ENCODE data around the gene RAB3IL1. TPM values are rescaled to one million over a fixed set of nuclear protein-coding genes. Genes with fewer than 3 reads are reported as not detected.

Gene RAB3IL1
- total and polyA plus RNA-seq, 2 of the 13 experiments (the other 11 are each of a cell fraction or from before 2014, with no cell fraction given): 1.2 to 2.0 TPM

- Histone ChIP-seq H2AFZ (ENCODE audit: low read length) (no peak overlapping the region), H3K9ac (ENCODE audit: insufficient read depth, low read depth, low read length) (no peak overlapping the region), H3K79me2 (ENCODE audit: insufficient read depth, low read length) (no peaks in the 10 kb centered on the region), H3K27me3 (ENCODE audit: control insufficient read depth in 1 of 2, insufficient read depth in 2 of 2, low read length in 2 of 2) (no peaks in the 10 kb centered on the region), H4K20me1 (ENCODE audit: insufficient read depth, low read length) (no peaks in the 10 kb centered on the region), H3K4me1 (ENCODE audit: insufficient read depth, low read length) (peaks cover 11% of the 10 kb centered on the region; the same call in 1 of the 2 replicates), H3K9me3 (ENCODE audit: low read length) (no peaks in the 10 kb centered on the region), H3K4me3 (replicated peaks in 1 of 3; ENCODE audit: insufficient read depth in 1 of 3, low read depth in 2 of 3, low read length in 3 of 3) (no peak overlapping the region), H3K27ac (ENCODE audit: extremely low read length, insufficient read depth, low read length) (no peak overlapping the region), H3K4me2 (ENCODE audit: low read depth, low read length) (no peak overlapping the region), H3K36me3 (replicated peaks in 1 of 2; ENCODE audit: control insufficient read depth in 1 of 2, insufficient read depth in 2 of 2, low read length in 2 of 2) (peaks cover 3 to 46% of the 10 kb centered on the region in 2 experiments; a peak in 4 of 5 replicates)
- TF ChIP-seq KLF9 (CRISPR knock-in tag; IDR thresholded peaks at IDR 0.05; ENCODE audit: low read depth) (no peak), ZNF747 (CRISPR knock-in tag; IDR thresholded peaks at IDR 0.05; ENCODE audit: borderline replicate concordance) (no peak), ZNF496 (CRISPR knock-in tag; IDR thresholded peaks at IDR 0.05; ENCODE audit: insufficient replicate concordance) (no peak), ARNT2 (CRISPR knock-in tag; IDR thresholded peaks at IDR 0.05; ENCODE audit: low read depth) (no peak), AGO1 (IDR thresholded peaks at IDR 0.05; ENCODE audit: low read depth, low read length, poor library complexity, severe bottlenecking) (no peak), ZNF570 (CRISPR knock-in tag; IDR thresholded peaks at IDR 0.05; ENCODE audit: borderline replicate concordance) (no peak), HNF4G (IDR thresholded peaks at IDR 0.05; ENCODE audit: borderline replicate concordance, low read depth, low read length) (no peak), HNF4G (CRISPR knock-in tag; IDR thresholded peaks at IDR 0.05; ENCODE audit: borderline replicate concordance, low read depth) (no peak), ATF7 (IDR thresholded peaks at IDR 0.05) (no peak), ATF7 (CRISPR knock-in tag; IDR thresholded peaks at IDR 0.05) (no peak), NR2F1 (CRISPR knock-in tag; IDR thresholded peaks at IDR 0.05) (no peak), KDM5B (CRISPR knock-in tag; IDR thresholded peaks at IDR 0.05; ENCODE audit: borderline replicate concordance) (no peak)
- intact Hi-C loops (cut with micrococcal nuclease; ENCODE audit: unreplicated experiment): no loop called here
- DNase-seq (ENCODE audit: low spot score): no peak
- ChIA-PET POLR2A (no interaction called here), CTCF (ENCODE audit: low intra/inter-chr PET ratio, low total read pairs) (no interaction called here)
- WGBS (ENCODE audit: low lambda C conversion rate): 94% methylated on average over 9 of the region's 9 CpGs
- in situ Hi-C loops (cut with HindIII; ENCODE audit: extremely low pct_ligation_motif_present, low pct_unique_long_range_greater_than_20kb): no loop called here
- BruUV-seq (replicated peaks): no TSS peak
- no peak for ATAC-seq
- FAIRE-seq: no peak
These were observed 68.7 kb downstream of the RAB3IL1 start for GRCh38 chr11:61848631-61849030.
